ENCODE data around the gene HASPIN. TPM values are rescaled to one million over a fixed set of nuclear protein-coding genes. Genes with fewer than 3 reads are reported as not detected.

HASPIN gene
- total RNA-seq, 3 donors from 2014 or later (not counting 1 experiment from before 2014, with no cell fraction given), result 0.33 to 0.79 (median 0.70) TPM

GRCh38 chr17:3681565-3681964, 42.1 kb upstream of the HASPIN start:
- ATAC-seq (no peak), DNase-seq (no peak)
- Mint-ChIP-seq H3K4me1 (peaks cover 0 to 6% of the 10 kb centered on the region in 2 donors), H3K9me3 (no peaks in the 10 kb centered on the region), H3K36me3 (no peaks in the 10 kb centered on the region), H3K4me3 (no peak overlapping the region), H3K27me3 (ENCODE audit: low read depth in 2 of 2) (no peaks in the 10 kb centered on the region), H3K27ac (no peak overlapping the region)
- Histone ChIP-seq H3K36me3 (ENCODE audit: control insufficient read depth, insufficient read depth, low read length) (no peaks in the 10 kb centered on the region), H3K27me3 (ENCODE audit: control insufficient read depth, insufficient read depth, low read length) (no peaks in the 10 kb centered on the region), H3K4me1 (ENCODE audit: control insufficient read depth, insufficient read depth, low read length) (peaks cover 20% of the 10 kb centered on the region), H3K9me3 (ENCODE audit: control insufficient read depth, insufficient read depth, low read length) (no peaks in the 10 kb centered on the region), H3K27ac (ENCODE audit: low read length) (no peak overlapping the region), H3K4me3 (ENCODE audit: low read length) (no peak overlapping the region)
- TF ChIP-seq, protein P1, sequence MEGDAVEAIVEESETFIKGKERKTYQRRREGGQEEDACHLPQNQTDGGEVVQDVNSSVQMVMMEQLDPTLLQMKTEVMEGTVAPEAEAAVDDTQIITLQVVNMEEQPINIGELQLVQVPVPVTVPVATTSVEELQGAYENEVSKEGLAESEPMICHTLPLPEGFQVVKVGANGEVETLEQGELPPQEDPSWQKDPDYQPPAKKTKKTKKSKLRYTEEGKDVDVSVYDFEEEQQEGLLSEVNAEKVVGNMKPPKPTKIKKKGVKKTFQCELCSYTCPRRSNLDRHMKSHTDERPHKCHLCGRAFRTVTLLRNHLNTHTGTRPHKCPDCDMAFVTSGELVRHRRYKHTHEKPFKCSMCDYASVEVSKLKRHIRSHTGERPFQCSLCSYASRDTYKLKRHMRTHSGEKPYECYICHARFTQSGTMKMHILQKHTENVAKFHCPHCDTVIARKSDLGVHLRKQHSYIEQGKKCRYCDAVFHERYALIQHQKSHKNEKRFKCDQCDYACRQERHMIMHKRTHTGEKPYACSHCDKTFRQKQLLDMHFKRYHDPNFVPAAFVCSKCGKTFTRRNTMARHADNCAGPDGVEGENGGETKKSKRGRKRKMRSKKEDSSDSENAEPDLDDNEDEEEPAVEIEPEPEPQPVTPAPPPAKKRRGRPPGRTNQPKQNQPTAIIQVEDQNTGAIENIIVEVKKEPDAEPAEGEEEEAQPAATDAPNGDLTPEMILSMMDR (IDR thresholded peaks at IDR 0.05), result no peak
- intact Hi-C loops (cut with micrococcal nuclease), result no loop called here
- 85% methylated on average over 20 of the region's 20 CpGs for WGBS (ENCODE audit: insufficient coverage)

- WGBS (ENCODE audit: insufficient coverage), result 98% methylated on average over 12 of the region's 12 CpGs
- Histone ChIP-seq H3K4me1 (ENCODE audit: control insufficient read depth, insufficient read depth, low read length) (peaks cover 20% of the 10 kb centered on the region), H3K9me3 (ENCODE audit: control insufficient read depth, insufficient read depth, low read length) (no peaks in the 10 kb centered on the region), H3K27ac (ENCODE audit: low read length) (no peak overlapping the region), H3K27me3 (ENCODE audit: control insufficient read depth, insufficient read depth, low read length) (no peaks in the 10 kb centered on the region), H3K4me3 (ENCODE audit: low read length) (no peak overlapping the region), H3K36me3 (ENCODE audit: control insufficient read depth, insufficient read depth, low read length) (no peaks in the 10 kb centered on the region)
- intact Hi-C loops (cut with micrococcal nuclease), result loop anchor here (2.0 kb wide), 2 partner anchors 55 to 145 kb away; no protein-coding TSS in a partner anchor
- no peak overlapping the region for H3K27ac Mint-ChIP-seq
- H3K36me3 Mint-ChIP-seq, result no peaks in the 10 kb centered on the region
- TF ChIP-seq, protein P1 (IDR thresholded peaks at IDR 0.05), result no peak
- no peak overlapping the region for H3K4me3 Mint-ChIP-seq
- H3K4me1 Mint-ChIP-seq, result peaks cover 0 to 6% of the 10 kb centered on the region in 2 donors
- no peaks in the 10 kb centered on the region for H3K9me3 Mint-ChIP-seq
- ATAC-seq, result no peak
- H3K27me3 Mint-ChIP-seq (ENCODE audit: low read depth in 2 of 2), result no peaks in the 10 kb centered on the region
- DNase-seq, result no peak
These were observed 41.7 kb upstream of the HASPIN start for GRCh38 chr17:3682033-3682432.

GRCh38 chr17:3683054-3683511, 40.6 kb upstream of the HASPIN start:
- Histone ChIP-seq H3K27me3 (ENCODE audit: control insufficient read depth, insufficient read depth, low read length) (no peaks in the 10 kb centered on the region), H3K4me3 (ENCODE audit: low read length) (no peak overlapping the region), H3K27ac (ENCODE audit: low read length) (no peak overlapping the region), H3K4me1 (ENCODE audit: control insufficient read depth, insufficient read depth, low read length) (peaks cover 20% of the 10 kb centered on the region), H3K36me3 (ENCODE audit: control insufficient read depth, insufficient read depth, low read length) (no peaks in the 10 kb centered on the region), H3K9me3 (ENCODE audit: control insufficient read depth, insufficient read depth, low read length) (no peaks in the 10 kb centered on the region)
- no peaks in the 10 kb centered on the region for H3K27me3 Mint-ChIP-seq (ENCODE audit: low read depth in 2 of 2)
- peak; percentile 46 to 82 for DNase-seq
- H3K4me3 Mint-ChIP-seq, result no peak overlapping the region
- no peaks in the 10 kb centered on the region for H3K36me3 Mint-ChIP-seq
- H3K4me1 Mint-ChIP-seq, result peaks cover 0 to 6% of the 10 kb centered on the region in 2 donors
- 8% methylated on average over 6 of the region's 10 CpGs for WGBS (ENCODE audit: insufficient coverage)
- H3K27ac Mint-ChIP-seq, result peak overlapping the region in 1 of 2 donors; percentile 42
- intact Hi-C loops (cut with micrococcal nuclease), result loop anchor here (2.0 kb wide), 2 partner anchors 54 to 144 kb away; no protein-coding TSS in a partner anchor
- TF ChIP-seq, protein P1 (IDR thresholded peaks at IDR 0.05), result peak; percentile 96
- no peaks in the 10 kb centered on the region for H3K9me3 Mint-ChIP-seq
- peak; percentile 92 to 99 (median 94) for ATAC-seq

GRCh38 chr17:3685174-3685573, 38.5 kb upstream of the HASPIN start:
- 80% methylated on average over 10 of the region's 13 CpGs for WGBS (ENCODE audit: insufficient coverage)
- H3K27ac ChIP-seq (ENCODE audit: low read length), result no peak overlapping the region
- no peaks in the 10 kb centered on the region for H3K9me3 ChIP-seq (ENCODE audit: control insufficient read depth, insufficient read depth, low read length)
- ATAC-seq (no peak), DNase-seq (no peak)
- Mint-ChIP-seq H3K4me3 (no peak overlapping the region), H3K36me3 (no peaks in the 10 kb centered on the region), H3K27ac (no peak overlapping the region), H3K4me1 (peaks cover 0 to 6% of the 10 kb centered on the region in 2 donors), H3K9me3 (no peaks in the 10 kb centered on the region), H3K27me3 (ENCODE audit: low read depth in 2 of 2) (no peaks in the 10 kb centered on the region)
- TF ChIP-seq, protein P1 (IDR thresholded peaks at IDR 0.05), result no peak
- no peak overlapping the region for H3K4me3 ChIP-seq (ENCODE audit: low read length)
- no peaks in the 10 kb centered on the region for H3K36me3 ChIP-seq (ENCODE audit: control insufficient read depth, insufficient read depth, low read length)
- H3K27me3 ChIP-seq (ENCODE audit: control insufficient read depth, insufficient read depth, low read length), result no peaks in the 10 kb centered on the region
- H3K4me1 ChIP-seq (ENCODE audit: control insufficient read depth, insufficient read depth, low read length), result peaks cover 33% of the 10 kb centered on the region
- intact Hi-C loops (cut with micrococcal nuclease), result no loop called here
